ENCODE data around the gene PHF1.
"Not testable (repeated sequence)": the region's sequence is repeated elsewhere in the genome, so short reads cannot be mapped to it uniquely, and the experiment has no call there.

The PHF1 gene

GRCh38 chr6:33410711-33411631 is at the start of gene PHF1:
PHF1 (plus strand) TSS chr6:33411014; CDS start chr6:33412264, 1,250 bp downstream.
- DNase-seq (ENCODE audit: low read depth in 2 of 2, low spot score in 1 of 2): peak in 1 of 2 donors; percentile 73

GRCh38 chr6:33363486-33363885 is 47.3 kb upstream of the PHF1 start:
- not testable (repeated sequence) for DNase-seq (ENCODE audit: low read depth in 2 of 2, low spot score in 1 of 2)

GRCh38 chr6:33364475-33365205 is 46.2 kb upstream of the PHF1 start:
- not testable (repeated sequence) for DNase-seq (ENCODE audit: low read depth in 2 of 2, low spot score in 1 of 2)

GRCh38 chr6:33365206-33365971 is 45.4 kb upstream of the PHF1 start:
- DNase-seq (ENCODE audit: low read depth in 2 of 2, low spot score in 1 of 2): not testable (repeated sequence)

- DNase-seq (ENCODE audit: low read depth in 2 of 2, low spot score in 1 of 2): no peak
These were observed 43.7 kb upstream of the PHF1 start for GRCh38 chr6:33367009-33367714.

GRCh38 chr6:33367715-33368025 is 43.1 kb upstream of the PHF1 start:
- DNase-seq (ENCODE audit: low read depth in 2 of 2, low spot score in 1 of 2): not testable (repeated sequence)

- DNase-seq (ENCODE audit: low read depth in 2 of 2, low spot score in 1 of 2): not testable (repeated sequence)
These were observed 38.9 kb upstream of the PHF1 start for GRCh38 chr6:33371901-33372300.

- no peak for DNase-seq (ENCODE audit: low read depth in 2 of 2, low spot score in 1 of 2)
These were observed 38.2 kb upstream of the PHF1 start for GRCh38 chr6:33372526-33373123.

GRCh38 chr6:33373960-33374910 is 36.6 kb upstream of the PHF1 start:
- DNase-seq (ENCODE audit: low read depth in 2 of 2, low spot score in 1 of 2): no peak

GRCh38 chr6:33375143-33375671 is 35.6 kb upstream of the PHF1 start:
- no peak for DNase-seq (ENCODE audit: low read depth in 2 of 2, low spot score in 1 of 2)

GRCh38 chr6:33377171-33377570 is 33.6 kb upstream of the PHF1 start:
- no peak for DNase-seq (ENCODE audit: low read depth in 2 of 2, low spot score in 1 of 2)

- not testable (repeated sequence) for DNase-seq (ENCODE audit: low read depth in 2 of 2, low spot score in 1 of 2)
These were observed 31.6 kb upstream of the PHF1 start for GRCh38 chr6:33379184-33379583.

GRCh38 chr6:33380272-33380981 is 30.4 kb upstream of the PHF1 start:
- DNase-seq (ENCODE audit: low read depth in 2 of 2, low spot score in 1 of 2): no peak

GRCh38 chr6:33383427-33384185 is 27.2 kb upstream of the PHF1 start:
- no peak for DNase-seq (ENCODE audit: low read depth in 2 of 2, low spot score in 1 of 2)

GRCh38 chr6:33384581-33385020 is 26.2 kb upstream of the PHF1 start:
- no peak for DNase-seq (ENCODE audit: low read depth in 2 of 2, low spot score in 1 of 2)

- DNase-seq (ENCODE audit: low read depth in 2 of 2, low spot score in 1 of 2): no peak
These were observed 20.6 kb upstream of the PHF1 start for GRCh38 chr6:33390173-33390572.

- DNase-seq (ENCODE audit: low read depth in 2 of 2, low spot score in 1 of 2): no peak
These were observed 20.0 kb upstream of the PHF1 start for GRCh38 chr6:33390767-33391277.
